Activated T-cell treated with anti-CD3 and anti-CD28 coated beads for 24 hours (primary cell): Measurements from ENCODE around the gene ACTR8.

ENCODE experiments used
- DNase-seq: peaks from one replicate; pipeline ENCODE4 v3.0.0-alpha.2; 2020; ENCODE audit warnings: low read depth

The ACTR8 gene

DNA sequence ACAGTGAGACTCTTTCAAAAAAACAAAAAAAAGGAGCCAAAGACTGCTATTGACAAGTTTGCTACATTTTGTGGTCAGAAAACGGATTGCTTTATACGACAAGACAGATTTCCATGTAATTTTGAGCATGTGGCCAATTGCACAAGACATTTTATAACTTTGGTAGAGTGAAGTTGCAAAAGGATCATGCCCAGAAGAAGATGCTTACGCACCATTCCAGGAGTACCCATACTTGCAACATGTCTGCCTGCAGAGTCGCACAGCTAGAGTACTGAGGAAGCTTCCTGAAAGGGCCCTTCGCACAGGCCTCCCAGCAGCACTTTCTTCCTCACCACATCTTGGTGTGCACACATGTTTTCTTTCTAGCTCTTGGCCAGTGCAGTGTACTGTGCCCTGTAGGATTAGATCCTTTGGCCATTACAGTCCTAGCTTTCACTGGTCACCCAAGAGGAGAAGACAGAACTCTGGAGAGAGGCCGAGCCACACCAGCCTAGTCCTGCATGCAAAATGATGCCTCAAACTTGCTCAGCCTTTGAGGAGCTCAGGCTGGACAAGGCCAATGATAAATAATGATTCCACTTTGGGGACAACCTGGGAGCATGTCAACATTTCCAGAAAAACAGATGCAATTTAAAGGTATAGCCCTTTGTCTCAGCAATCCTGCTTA is 47.4 kb downstream of the ACTR8 start:
- DNase-seq: no peak

GRCh38 chr3:53833700-53834099 is 48.3 kb downstream of the ACTR8 start:
- no peak for DNase-seq

DNA sequence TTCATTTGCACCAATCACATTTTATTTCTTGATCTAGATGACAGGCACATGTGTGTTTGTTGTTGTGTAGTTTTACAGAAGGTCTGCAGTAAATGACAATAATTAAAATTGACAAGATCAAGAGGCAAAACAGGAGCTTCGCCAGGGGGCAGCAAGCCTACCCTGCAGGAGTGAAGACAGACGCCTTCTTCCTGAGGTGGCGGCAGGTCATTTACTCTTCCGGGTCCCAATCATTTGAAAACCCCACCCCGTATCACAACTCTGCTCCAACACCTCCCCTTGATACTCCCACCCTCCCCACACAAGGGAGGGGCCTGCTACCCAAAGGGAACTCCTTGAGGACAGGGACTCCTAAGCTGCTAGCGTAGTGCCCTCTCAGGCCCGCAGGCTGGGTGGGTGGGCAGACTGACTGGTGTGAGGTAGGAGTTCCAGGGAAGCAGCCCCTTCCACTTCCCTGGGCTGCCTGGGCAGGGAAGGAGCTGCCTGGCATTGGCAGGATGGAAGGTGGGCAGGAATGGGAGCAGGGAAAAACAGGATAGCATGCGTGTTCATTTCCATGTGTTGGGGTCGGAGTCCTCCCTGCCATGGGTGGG is 48.8 kb downstream of the ACTR8 start:
- DNase-seq: no peak

DNA sequence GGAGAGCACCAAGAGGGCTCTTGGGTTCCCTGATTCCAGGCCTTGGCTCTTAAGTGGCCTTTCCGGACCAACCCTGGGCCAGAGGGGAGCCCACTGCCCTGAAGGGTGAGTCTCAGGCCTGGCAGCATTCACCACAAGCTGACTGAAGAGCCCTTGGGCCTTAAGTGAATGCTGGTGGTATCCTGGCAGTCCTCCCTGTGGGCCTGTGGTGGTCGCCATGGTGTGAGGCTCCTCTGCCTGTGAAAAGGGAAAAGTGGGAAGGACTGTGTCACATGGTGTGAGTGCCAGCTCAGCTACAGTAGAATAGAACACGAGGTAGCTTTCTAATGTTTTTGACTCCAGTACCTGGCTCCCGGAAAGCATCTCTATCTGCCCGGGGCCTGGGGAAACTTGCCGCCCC is 51.0 kb downstream of the ACTR8 start:
- DNase-seq: no peak

- no peak for DNase-seq
Measured at GRCh38 chr3:53829605-53830004, 52.3 kb downstream of the ACTR8 start.

DNA sequence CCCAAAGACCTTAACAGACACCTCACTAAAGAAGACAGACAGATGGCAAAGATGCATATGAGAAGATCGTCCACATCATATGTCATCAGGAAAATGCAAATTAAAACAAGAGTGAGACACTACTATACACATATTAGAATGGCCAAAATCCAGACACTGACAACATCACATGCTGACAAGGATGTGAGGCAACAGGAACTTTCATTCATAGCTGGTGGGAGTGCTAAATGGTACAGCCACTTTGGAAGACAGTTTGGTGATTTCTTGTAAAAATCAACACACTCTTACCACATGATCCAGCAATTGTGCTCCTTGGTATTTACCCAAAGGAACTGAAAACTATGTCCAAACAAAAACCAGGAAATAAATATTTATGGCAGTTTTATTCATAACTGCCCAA is 53.4 kb downstream of the ACTR8 start:
- DNase-seq: no peak

- no peak for DNase-seq
Measured at GRCh38 chr3:53826048-53826447, 55.9 kb downstream of the ACTR8 start.

GRCh38 chr3:53824795-53825194 is 57.2 kb downstream of the ACTR8 start:
- no peak for DNase-seq

DNA sequence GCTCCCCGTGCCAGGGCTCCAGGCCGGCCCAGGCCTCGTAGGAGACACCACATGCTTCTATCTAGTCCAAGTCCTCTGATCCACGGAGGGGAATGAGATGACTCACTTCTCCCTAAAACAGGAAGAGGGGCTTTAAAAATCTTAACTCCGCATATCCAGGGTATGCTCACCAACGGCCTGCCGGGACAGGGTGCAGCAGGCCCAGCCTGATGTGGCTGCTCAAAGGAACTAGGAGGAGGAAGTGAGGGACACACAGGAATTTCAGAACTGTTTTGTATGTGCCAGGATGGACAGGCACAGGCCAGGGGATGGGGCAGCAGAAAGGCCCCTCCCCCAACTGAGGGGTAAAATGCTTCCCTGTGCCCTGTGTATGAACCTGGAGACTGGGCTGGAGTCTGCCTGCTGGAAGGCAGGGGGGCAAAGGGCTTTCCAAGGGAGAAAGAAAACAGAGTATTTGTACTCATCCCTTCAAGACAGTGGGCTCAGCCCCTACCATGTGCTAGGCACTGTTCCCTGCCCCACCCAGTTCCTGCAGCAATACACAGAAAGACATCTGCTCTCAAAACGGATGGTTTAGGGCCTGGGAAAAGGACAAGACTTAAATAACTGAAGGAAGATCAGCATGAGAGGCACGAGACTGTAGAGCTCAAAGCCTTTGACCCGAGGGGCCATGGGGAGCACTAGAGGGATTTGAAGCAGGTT is 57.8 kb downstream of the ACTR8 start:
- DNase-seq: no peak

GRCh38 chr3:53823026-53823955 is 58.7 kb downstream of the ACTR8 start:
- DNase-seq: no peak

- no peak for DNase-seq
Measured at GRCh38 chr3:53822331-53822741, 59.6 kb downstream of the ACTR8 start.

DNA sequence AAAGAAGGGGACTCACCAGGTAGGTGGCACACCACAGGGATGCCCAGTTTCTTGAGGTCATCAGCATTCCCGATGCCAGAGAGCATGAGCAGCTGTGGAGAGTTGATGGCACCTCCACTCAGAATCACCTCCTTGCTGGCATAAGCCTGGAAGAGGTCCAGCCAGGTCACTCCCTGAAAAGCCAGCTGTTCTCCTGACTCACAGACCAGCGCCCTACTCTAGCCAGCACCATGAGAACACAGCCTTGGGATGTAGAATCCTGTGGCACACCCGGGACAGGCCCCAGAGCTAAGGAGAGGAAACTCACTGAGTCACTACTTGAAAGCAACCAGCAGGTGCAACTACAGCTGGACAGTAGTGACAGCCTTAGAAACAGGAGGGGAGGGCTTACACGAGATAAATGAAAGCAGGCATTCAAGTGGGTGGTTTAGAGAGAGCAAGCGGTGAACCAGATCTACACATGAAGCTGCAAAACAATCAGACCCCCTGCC is 60.3 kb downstream of the ACTR8 start:
- DNase-seq: no peak

DNA sequence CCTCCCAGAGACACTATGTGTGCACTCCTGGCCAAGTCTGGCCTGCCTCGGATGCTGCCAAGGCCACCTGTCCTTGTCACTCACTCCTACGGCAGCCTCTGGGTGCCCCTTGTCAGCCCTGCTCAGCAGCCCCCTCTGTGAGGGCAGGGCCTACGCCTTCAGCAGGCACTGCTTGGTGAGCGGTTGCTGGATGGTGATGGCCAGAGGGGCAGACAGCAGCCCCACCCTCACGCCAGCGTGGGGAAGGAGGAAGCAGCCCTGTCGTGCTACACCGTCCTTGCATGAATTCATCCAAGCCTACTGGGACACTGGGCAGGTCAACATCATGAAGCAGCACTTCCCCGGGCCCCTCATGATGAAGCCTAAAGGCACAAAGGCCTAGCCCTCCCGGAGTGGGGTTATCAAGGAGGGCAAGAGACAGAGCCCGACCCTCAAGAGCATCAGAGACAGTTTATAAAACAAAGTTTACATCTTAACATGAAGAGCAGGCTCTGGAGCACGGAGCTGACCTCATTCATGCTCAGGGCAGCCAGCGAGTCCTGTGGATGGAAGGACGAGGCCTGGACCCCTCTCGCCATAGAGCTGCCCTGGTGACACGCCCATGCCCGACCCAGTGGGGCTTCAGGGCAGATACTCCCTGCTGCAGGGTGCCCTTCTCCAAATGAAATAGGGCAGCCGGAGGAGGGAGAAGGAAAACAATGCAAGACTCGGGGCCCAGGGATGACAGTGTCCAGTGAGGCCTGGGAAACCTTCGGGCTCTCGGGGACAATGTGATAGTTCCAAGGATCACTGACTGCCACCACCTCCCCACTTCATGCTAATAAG is 61.0 kb downstream of the ACTR8 start:
- DNase-seq: no peak

DNA sequence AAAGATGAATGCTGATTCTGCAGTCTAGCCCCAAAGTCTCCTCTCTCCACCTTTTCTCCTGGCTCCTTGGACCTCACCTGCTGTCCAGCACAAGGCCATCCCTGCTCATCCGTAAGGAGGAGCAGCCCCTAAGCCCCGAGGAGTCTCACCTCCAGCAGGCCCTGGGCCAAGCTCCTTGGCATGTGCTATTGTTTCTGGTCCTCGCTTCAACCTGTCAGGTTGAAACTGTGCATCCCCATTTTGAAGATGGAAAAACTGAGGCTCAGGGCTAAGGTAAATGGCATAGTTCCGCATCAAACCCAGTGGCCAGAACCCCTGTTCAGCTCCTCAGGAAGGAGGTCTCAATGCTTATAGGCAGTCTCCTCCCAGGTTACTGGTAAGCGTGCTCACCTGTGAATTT is 61.9 kb downstream of the ACTR8 start:
- no peak for DNase-seq

GRCh38 chr3:53819163-53819868 is 62.6 kb downstream of the ACTR8 start:
- DNase-seq: no peak

- no peak for DNase-seq
Measured at GRCh38 chr3:53818221-53819162, 63.5 kb downstream of the ACTR8 start.

- DNase-seq: no peak
Measured at GRCh38 chr3:53817809-53818208, 64.1 kb downstream of the ACTR8 start.

DNA sequence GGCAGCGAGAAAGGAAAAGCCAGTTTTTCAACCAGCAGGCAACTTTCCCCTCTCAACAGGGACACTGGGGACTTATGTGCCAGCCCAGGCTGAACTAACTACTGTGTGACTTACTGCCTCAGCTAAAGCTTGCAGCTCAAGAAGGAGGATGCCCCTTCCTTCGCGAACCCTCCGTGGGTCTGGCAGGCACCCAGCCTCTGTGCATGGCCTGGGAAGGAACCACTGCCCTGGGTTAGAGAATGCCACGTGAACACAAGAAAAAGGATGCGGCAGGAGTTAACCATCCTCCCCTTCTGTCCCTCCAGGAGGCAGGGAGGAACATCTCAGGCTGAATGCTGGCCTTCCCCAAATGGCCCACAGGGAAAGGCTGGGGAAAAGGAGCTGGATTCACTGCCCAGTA is 64.7 kb downstream of the ACTR8 start:
- no peak for DNase-seq
